Tibial artery (tissue), 4 donors: ENCODE data around the gene DNAJC21.

Experiments used
- DNase-seq, 2 donors: peaks; one replicate each; pipeline ENCODE4 v3.0.0-alpha.2; 2019
- H3K27ac ChIP-seq, 2 donors: fragments of 200-600 bp; sonication (generic) in 1 of 2; 1 replicate in 1 of 2; 2 replicates in 1 of 2; pipeline ENCODE4 v1.5.1; 2018 to 2019; ENCODE audit warnings: mild to moderate bottlenecking in 1 of 2
- H3K27me3 ChIP-seq, 2 donors: fragments of 200-600 bp; sonication (generic) in 1 of 2; one replicate each; pipeline versions ENCODE4 v1.5.1 to v1.6.0; 2016 to 2019
- H3K36me3 ChIP-seq, 3 donors: fragments of 200-600 bp; sonication (generic) in 2 of 3; one replicate each; pipeline ENCODE4 v1.5.1; 2016 to 2019; ENCODE audit warnings: mild to moderate bottlenecking in 2 of 3
- H3K4me1 ChIP-seq, 4 donors: fragments of 200-600 bp; sonication (generic) in 2 of 4; 1 replicate in 3 of 4; 2 replicates in 1 of 4; pipeline ENCODE4 v1.5.1; 2016 to 2019
- H3K4me3 ChIP-seq, 2 donors: fragments of 200-600 bp; sonication (generic) in 1 of 2; 1 replicate in 1 of 2; 2 replicates in 1 of 2; pipeline ENCODE4 v1.5.1; 2018 to 2019; ENCODE audit warnings: mild to moderate bottlenecking in 2 of 2
- H3K9me3 ChIP-seq, 3 donors: fragments of 200-600 bp; sonication (generic) in 1 of 3; one replicate each; pipeline ENCODE4 v1.5.1; 2016 to 2019
- intact Hi-C: fragments of 100-400 bp; cut with DNase I; formaldehyde crosslinking; loops from one replicate; pipeline ENCODE4 v1.15.0; 2023; ENCODE audit warnings: low total_unique reads
- TF ChIP-seq, protein P1 (sequence below), 2 experiments: fragments of 200-600 bp in 1 of 2; fragments of 450-650 bp in 1 of 2; IDR thresholded peaks; one replicate each; pipeline ENCODE4 v1.5.1; 2017 to 2019; ENCODE audit warnings: antibody characterized with exemption in 2 of 2, mild to moderate bottlenecking in 1 of 2, moderate library complexity in 1 of 2

The DNAJC21 gene

GRCh38 chr5:34996261-34996660 is 66.9 kb downstream of the DNAJC21 start:
- TF ChIP-seq, protein P1, sequence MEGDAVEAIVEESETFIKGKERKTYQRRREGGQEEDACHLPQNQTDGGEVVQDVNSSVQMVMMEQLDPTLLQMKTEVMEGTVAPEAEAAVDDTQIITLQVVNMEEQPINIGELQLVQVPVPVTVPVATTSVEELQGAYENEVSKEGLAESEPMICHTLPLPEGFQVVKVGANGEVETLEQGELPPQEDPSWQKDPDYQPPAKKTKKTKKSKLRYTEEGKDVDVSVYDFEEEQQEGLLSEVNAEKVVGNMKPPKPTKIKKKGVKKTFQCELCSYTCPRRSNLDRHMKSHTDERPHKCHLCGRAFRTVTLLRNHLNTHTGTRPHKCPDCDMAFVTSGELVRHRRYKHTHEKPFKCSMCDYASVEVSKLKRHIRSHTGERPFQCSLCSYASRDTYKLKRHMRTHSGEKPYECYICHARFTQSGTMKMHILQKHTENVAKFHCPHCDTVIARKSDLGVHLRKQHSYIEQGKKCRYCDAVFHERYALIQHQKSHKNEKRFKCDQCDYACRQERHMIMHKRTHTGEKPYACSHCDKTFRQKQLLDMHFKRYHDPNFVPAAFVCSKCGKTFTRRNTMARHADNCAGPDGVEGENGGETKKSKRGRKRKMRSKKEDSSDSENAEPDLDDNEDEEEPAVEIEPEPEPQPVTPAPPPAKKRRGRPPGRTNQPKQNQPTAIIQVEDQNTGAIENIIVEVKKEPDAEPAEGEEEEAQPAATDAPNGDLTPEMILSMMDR (IDR thresholded peaks at IDR 0.05): no peak
- intact Hi-C loops: no loop called here
- H3K36me3 ChIP-seq: no peaks in the 10 kb centered on the region
- H3K4me3 ChIP-seq: no peak overlapping the region
- H3K27ac ChIP-seq: no peak overlapping the region
- no peak for DNase-seq
- H3K9me3 ChIP-seq: no peaks in the 10 kb centered on the region
- no peaks in the 10 kb centered on the region for H3K4me1 ChIP-seq
- H3K27me3 ChIP-seq: no peaks in the 10 kb centered on the region

DNA sequence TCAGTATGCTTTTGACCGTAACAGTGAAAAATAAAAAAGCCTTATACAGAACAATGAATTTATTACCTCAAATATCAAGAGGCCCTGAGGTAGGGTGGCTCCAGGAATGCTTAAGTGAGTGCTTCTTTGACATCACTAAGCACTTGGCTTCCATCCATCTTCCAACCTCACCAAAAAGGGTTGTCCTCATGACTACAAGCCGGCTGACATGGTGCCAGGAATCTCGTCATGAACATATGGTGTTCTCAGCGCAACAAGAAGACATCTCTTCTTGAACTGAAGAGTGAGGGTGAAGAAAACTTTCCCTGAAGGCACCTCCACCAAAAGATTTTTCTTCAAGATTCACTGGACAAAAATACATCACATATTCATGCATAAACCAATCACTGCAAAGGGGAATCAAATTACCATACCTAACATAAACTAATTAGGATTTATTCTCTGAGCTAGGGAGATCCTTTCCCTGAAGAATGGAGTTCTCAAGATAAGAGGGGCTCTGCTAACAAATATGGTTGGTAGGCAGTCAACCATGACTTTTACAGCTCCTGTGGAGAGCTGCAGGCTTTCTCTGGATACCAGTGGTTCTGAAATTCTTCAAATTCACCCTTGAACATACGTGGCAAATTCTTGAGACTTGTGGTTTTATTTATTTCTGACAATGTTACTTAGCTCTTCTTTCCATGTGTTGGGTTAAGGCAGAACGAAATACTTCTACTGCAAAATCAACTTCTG is 68.9 kb downstream of the DNAJC21 start:
- TF ChIP-seq, protein P1 (IDR thresholded peaks at IDR 0.05): no peak
- H3K27me3 ChIP-seq: peaks cover 0 to 7% of the 10 kb centered on the region in 2 donors
- no peak for DNase-seq
- intact Hi-C loops: no loop called here
- no peaks in the 10 kb centered on the region for H3K4me1 ChIP-seq
- no peak overlapping the region for H3K4me3 ChIP-seq
- no peaks in the 10 kb centered on the region for H3K9me3 ChIP-seq
- no peaks in the 10 kb centered on the region for H3K36me3 ChIP-seq
- no peak overlapping the region for H3K27ac ChIP-seq

- Histone ChIP-seq H3K36me3 (no peaks in the 10 kb centered on the region), H3K27me3 (peaks cover 0 to 20% of the 10 kb centered on the region in 2 donors), H3K4me3 (no peak overlapping the region), H3K9me3 (no peaks in the 10 kb centered on the region), H3K27ac (no peak overlapping the region), H3K4me1 (no peaks in the 10 kb centered on the region)
- no peak for DNase-seq
- intact Hi-C loops: loop anchor here (2.0 kb wide), 1 partner anchor 527 kb away; no protein-coding TSS in a partner anchor
- TF ChIP-seq, protein P1 (IDR thresholded peaks at IDR 0.05): no peak
Measured at GRCh38 chr5:35001842-35002241, 72.5 kb downstream of the DNAJC21 start.

DNA sequence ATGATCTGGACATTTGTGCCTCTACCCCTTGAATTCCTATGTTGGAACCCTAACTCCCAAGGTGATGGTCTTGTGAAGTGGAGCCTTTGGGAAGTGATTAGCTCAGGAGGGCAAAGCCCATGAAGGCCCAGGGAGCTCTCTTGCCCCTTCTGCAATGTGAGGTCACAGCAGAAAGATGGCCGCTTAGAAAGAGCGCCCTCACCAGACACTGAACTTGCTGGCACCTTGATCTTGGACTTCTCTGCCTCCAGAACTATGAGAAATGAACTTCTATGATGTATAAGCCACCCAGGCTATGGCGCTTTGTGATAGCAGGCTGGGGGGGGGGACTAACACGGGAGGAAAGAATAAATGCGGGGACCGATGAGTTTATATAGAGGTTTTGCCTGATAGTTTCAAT is 73.1 kb downstream of the DNAJC21 start:
- DNase-seq: no peak
- H3K27ac ChIP-seq: no peak overlapping the region
- H3K4me1 ChIP-seq: no peaks in the 10 kb centered on the region
- intact Hi-C loops: loop anchor here (2.0 kb wide), 1 partner anchor 528 kb away; no protein-coding TSS in a partner anchor
- H3K27me3 ChIP-seq: peaks cover 0 to 20% of the 10 kb centered on the region in 2 donors
- H3K36me3 ChIP-seq: no peaks in the 10 kb centered on the region
- TF ChIP-seq, protein P1 (IDR thresholded peaks at IDR 0.05): no peak
- no peak overlapping the region for H3K4me3 ChIP-seq
- H3K9me3 ChIP-seq: no peaks in the 10 kb centered on the region

- H3K27me3 ChIP-seq: peaks cover 0 to 20% of the 10 kb centered on the region in 2 donors
- DNase-seq: peak in 1 of 2 donors; percentile 24
Measured at GRCh38 chr5:35003018-35003957, 73.9 kb downstream of the DNAJC21 start.

More at GRCh38 chr5:35003018-35003957, 73.9 kb downstream of the DNAJC21 start:
- H3K27ac ChIP-seq: no peak overlapping the region
- intact Hi-C loops: loop anchor here (2.0 kb wide), 1 partner anchor 528 kb away; no protein-coding TSS in a partner anchor
- H3K4me1 ChIP-seq: no peaks in the 10 kb centered on the region
- no peaks in the 10 kb centered on the region for H3K9me3 ChIP-seq
- H3K36me3 ChIP-seq: no peaks in the 10 kb centered on the region
- H3K4me3 ChIP-seq: no peak overlapping the region
- TF ChIP-seq, protein P1 (IDR thresholded peaks at IDR 0.05): peak; percentile 52 to 76
